Hepatocyte (in vitro differentiated cells): ENCODE measurements around the gene GRID1. TPM values are rescaled to one million over a fixed set of nuclear protein-coding genes. Genes with fewer than 3 reads are reported as not detected.

Source experiments
- DNase-seq: peaks from one replicate; pipeline ENCODE4 v3.0.0-alpha.2; 2016; ENCODE audit warnings: low spot score
- H2AFZ ChIP-seq: fragments of 200-600 bp; sonication (generic); 2 replicates; pipeline ENCODE4 v1.6.0; 2016; ENCODE audit warnings: antibody characterized with exemption, mild to moderate bottlenecking
- H3K27ac ChIP-seq: fragments of 200-600 bp; sonication (generic); 2 replicates; pipeline ENCODE4 v1.5.1; 2016; ENCODE audit warnings: mild to moderate bottlenecking
- H3K27me3 ChIP-seq: fragments of 200-600 bp; sonication (generic); 2 replicates; pipeline ENCODE4 v1.6.1; 2016
- H3K36me3 ChIP-seq: fragments of 200-600 bp; sonication (generic); replicated peaks from 2 replicates; pipeline ENCODE4 v1.5.1; 2016; ENCODE audit warnings: low read depth; ENCODE audit not compliant: insufficient read depth
- H3K4me1 ChIP-seq: fragments of 200-600 bp; sonication (generic); 2 replicates; pipeline ENCODE4 v1.5.1; 2016; ENCODE audit warnings: mild to moderate bottlenecking, moderate library complexity; ENCODE audit not compliant: insufficient read depth
- H3K4me2 ChIP-seq: fragments of 200-600 bp; sonication (generic); 2 replicates; pipeline ENCODE4 v1.6.0; 2016
- H3K4me3 ChIP-seq: fragments of 200-600 bp; sonication (generic); 2 replicates; pipeline ENCODE4 v1.5.1; 2016; ENCODE audit warnings: mild to moderate bottlenecking
- H3K79me2 ChIP-seq: fragments of 200-600 bp; sonication (generic); 2 replicates; pipeline ENCODE4 v1.6.0; 2017; ENCODE audit warnings: mild to moderate bottlenecking
- H3K9me2 ChIP-seq: fragments of 200-600 bp; sonication (generic); replicated peaks from 2 replicates; pipeline ENCODE4 v1.6.0; 2017; ENCODE audit warnings: mild to moderate bottlenecking; ENCODE audit not compliant: insufficient read depth
- H3K9me3 ChIP-seq: fragments of 200-600 bp; sonication (generic); 2 replicates; pipeline ENCODE4 v1.5.1; 2016; ENCODE audit warnings: low read depth, mild to moderate bottlenecking
- H4K20me1 ChIP-seq: fragments of 200-600 bp; sonication (generic); 2 replicates; pipeline ENCODE4 v1.6.0; 2016; ENCODE audit warnings: mild to moderate bottlenecking; ENCODE audit not compliant: insufficient read depth, poor library complexity, severe bottlenecking
- EZH2 ChIP-seq: fragments of 200-600 bp; sonication (generic); IDR thresholded peaks from 2 replicates; pipeline ENCODE4 v1.6.1; 2016; ENCODE audit warnings: antibody characterized with exemption, mild to moderate bottlenecking, borderline replicate concordance
- EZH2phosphoT487 ChIP-seq: fragments of 200-600 bp; sonication (generic); IDR thresholded peaks from one replicate; pipeline ENCODE4 v1.6.1; 2018; ENCODE audit warnings: antibody characterized with exemption, mild to moderate bottlenecking, low read depth, moderate library complexity; ENCODE audit not compliant: unreplicated experiment, severe bottlenecking
- WGBS: methylation state at CpG from one replicate; pipeline ENCODE4 v1.1.6; 2016; ENCODE audit warnings: low lambda C conversion rate; ENCODE audit errors: missing lambda C conversion rate; 5-methylcytosine and 5-hydroxymethylcytosine counted together
- polyA plus RNA-seq: library from polyadenylated mRNA; unstranded; fragments of >200 nt; fragmentation: Nextera tagmentation; extraction: Ambion mirVana; gene quantifications from 2 replicates; pipeline ENCODE4 v1.2.1, GENCODE V29; 2016
- total RNA-seq: library from RNA; depleted of rRNA; stranded (reverse); fragments of >200 nt; gene quantifications from 2 replicates; pipeline ENCODE4 v1.2.3, GENCODE V29; 2014
- TF ChIP-seq, protein P1 (sequence below): fragments of 200-600 bp; sonication (generic); IDR thresholded peaks from 2 replicates; pipeline ENCODE4 v1.5.1; 2016; ENCODE audit warnings: antibody characterized with exemption, mild to moderate bottlenecking; ENCODE audit not compliant: poor library complexity

Gene GRID1
- total and polyA plus RNA-seq, 2 experiments from 2014 or later, result 0.07 to 0.37 TPM

DNA sequence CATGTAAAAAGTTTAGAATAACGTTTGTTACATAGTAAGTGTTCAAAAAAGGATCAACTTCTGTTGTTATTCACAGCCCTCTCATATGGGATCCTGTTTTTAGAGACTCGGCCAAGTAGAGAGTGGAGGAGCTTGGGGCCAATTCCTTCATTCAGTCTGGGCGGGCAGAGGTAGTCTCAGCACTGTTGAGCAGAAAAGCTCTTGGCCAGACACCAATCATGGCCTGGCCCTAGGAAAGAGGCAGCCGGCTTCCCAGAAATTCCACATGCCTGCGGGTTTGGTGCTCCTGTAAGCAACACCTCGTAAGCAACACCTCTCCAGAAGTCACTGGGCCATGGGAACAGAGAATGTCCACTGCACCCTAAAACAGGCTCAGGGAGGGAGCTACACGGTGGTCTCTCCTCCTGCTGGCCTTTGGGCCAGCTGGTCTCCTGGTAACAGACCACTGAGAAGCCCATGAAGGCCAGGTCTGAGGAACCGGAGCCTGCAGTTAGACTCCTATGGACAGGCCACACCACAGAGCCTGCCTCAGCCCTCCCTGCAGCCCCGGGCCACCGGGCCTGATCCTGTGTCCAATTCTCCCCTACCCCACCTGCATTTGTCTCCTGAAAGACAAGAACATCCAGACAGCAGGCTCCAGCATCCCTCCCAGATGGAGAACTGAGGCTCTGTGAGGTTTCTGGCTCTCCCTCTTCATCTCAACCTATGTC, 149.1 kb downstream of the GRID1 start:
- Histone ChIP-seq H3K27me3 (no peaks in the 10 kb centered on the region), H3K9me3 (no peaks in the 10 kb centered on the region), H4K20me1 (no peaks in the 10 kb centered on the region), H3K4me2 (no peak overlapping the region), H3K27ac (no peak overlapping the region), H3K9me2 (no peaks in the 10 kb centered on the region), H3K36me3 (no peaks in the 10 kb centered on the region), H3K4me3 (no peak overlapping the region), H2AFZ (no peak overlapping the region), H3K79me2 (no peaks in the 10 kb centered on the region), H3K4me1 (no peaks in the 10 kb centered on the region)
- no peak for DNase-seq
- 81% methylated on average over 10 of the region's 10 CpGs for WGBS
- TF ChIP-seq EZH2phosphoT487 (no peak), EZH2 (no peak)
- TF ChIP-seq, protein P1, sequence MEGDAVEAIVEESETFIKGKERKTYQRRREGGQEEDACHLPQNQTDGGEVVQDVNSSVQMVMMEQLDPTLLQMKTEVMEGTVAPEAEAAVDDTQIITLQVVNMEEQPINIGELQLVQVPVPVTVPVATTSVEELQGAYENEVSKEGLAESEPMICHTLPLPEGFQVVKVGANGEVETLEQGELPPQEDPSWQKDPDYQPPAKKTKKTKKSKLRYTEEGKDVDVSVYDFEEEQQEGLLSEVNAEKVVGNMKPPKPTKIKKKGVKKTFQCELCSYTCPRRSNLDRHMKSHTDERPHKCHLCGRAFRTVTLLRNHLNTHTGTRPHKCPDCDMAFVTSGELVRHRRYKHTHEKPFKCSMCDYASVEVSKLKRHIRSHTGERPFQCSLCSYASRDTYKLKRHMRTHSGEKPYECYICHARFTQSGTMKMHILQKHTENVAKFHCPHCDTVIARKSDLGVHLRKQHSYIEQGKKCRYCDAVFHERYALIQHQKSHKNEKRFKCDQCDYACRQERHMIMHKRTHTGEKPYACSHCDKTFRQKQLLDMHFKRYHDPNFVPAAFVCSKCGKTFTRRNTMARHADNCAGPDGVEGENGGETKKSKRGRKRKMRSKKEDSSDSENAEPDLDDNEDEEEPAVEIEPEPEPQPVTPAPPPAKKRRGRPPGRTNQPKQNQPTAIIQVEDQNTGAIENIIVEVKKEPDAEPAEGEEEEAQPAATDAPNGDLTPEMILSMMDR, result no peak

DNA sequence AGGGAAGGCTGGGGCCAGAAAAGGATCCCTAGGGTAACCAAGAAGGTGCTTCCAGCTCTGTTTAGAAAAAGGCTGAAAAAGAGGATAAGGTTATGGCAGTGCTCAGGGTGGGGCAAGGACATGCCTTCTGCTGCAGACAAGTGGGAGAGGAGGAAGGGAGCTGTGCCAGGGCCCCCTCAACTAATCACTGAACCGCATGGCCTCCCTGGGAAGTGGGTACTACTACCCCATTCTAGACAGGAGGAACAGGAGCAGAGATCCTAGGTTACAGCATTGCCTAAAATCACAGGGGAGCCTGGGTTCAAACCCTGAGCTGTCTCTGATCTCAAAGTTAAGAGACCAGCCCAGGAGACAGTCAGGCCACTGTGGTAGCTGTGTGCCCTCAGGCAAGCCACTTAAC, 149.7 kb downstream of the GRID1 start:
- Histone ChIP-seq H3K4me1 (no peaks in the 10 kb centered on the region), H3K27me3 (no peaks in the 10 kb centered on the region), H2AFZ (no peak overlapping the region), H3K27ac (no peak overlapping the region), H3K36me3 (no peaks in the 10 kb centered on the region), H3K9me2 (no peaks in the 10 kb centered on the region), H4K20me1 (no peaks in the 10 kb centered on the region), H3K79me2 (no peaks in the 10 kb centered on the region), H3K9me3 (no peaks in the 10 kb centered on the region), H3K4me2 (no peak overlapping the region), H3K4me3 (no peak overlapping the region)
- TF ChIP-seq EZH2, result no peak
- TF ChIP-seq, protein P1, result no peak
- TF ChIP-seq EZH2phosphoT487, result no peak
- no peak for DNase-seq
- WGBS, result 93% methylated on average over 1 of the region's 1 CpG

DNA sequence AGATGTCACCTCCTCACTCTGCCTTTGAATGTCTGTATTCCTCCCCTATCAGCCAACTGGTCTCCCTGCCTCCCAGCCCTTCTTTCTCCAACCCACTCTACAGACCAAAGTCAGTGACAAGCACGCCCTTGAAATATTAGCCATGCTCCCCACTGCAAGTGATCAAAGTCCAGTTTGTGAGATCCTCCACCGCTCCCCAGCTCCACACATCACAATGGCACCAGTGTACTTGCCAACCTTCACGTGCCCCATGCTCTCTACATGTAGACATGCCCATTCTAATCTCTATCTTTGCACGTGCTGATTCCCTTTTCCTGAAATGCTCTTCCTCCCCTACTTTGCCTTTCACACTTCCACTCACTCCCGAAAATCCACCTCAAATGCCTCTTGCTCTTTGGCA, 150.9 kb downstream of the GRID1 start:
- Histone ChIP-seq H4K20me1 (no peaks in the 10 kb centered on the region), H3K4me2 (no peak overlapping the region), H3K79me2 (no peaks in the 10 kb centered on the region), H2AFZ (no peak overlapping the region), H3K9me2 (no peaks in the 10 kb centered on the region), H3K27me3 (no peaks in the 10 kb centered on the region), H3K4me3 (no peak overlapping the region), H3K9me3 (no peaks in the 10 kb centered on the region), H3K27ac (no peak overlapping the region), H3K36me3 (no peaks in the 10 kb centered on the region), H3K4me1 (no peaks in the 10 kb centered on the region)
- 76% methylated on average over 5 of the region's 5 CpGs for WGBS
- TF ChIP-seq, protein P1, result no peak
- no peak for TF ChIP-seq EZH2
- TF ChIP-seq EZH2phosphoT487, result no peak
- no peak for DNase-seq
